D721Med (cell line): ENCODE data around the gene DGKG.

ENCODE experiments used
- DNase-seq: peaks from one replicate; pipeline ENCODE4 v3.0.0; 2011; ENCODE audit warnings: low spot score; ENCODE audit not compliant: insufficient read length
- FAIRE-seq: peaks from 2 replicates; lab custom pipeline; 2011; peaks lifted over from hg19 to GRCh38; lab: Jason Lieb, UNC
- TF ChIP-seq, protein P1 (sequence below): IDR thresholded peaks from 2 replicates; pipeline ENCODE4 v1.5.1; 2012; ENCODE audit warnings: mild to moderate bottlenecking, control low read depth; ENCODE audit not compliant: insufficient read depth; ENCODE audit errors: missing control alignments

The DGKG gene

DNA sequence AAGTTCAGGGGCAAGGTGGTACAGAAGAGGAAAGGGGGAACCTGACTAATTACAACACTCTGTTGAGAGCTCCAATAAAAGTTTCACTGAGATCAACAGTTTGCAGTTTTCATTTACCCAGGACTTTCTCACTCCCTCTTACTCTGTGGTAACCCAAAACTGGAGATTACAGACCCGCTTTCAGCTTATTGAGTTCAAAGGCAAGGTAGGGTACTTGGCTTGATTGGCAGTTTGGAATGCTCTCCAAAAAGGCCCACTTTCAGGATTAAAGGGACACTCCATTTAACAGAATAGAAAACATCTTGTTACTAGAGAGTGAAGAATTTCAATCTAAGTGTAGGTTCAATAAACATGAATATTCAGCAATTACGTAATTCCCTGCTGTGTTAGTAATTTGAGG, 135.6 kb downstream of the DGKG start:
- DNase-seq, result no peak
- FAIRE-seq, result no peak
- TF ChIP-seq, protein P1, sequence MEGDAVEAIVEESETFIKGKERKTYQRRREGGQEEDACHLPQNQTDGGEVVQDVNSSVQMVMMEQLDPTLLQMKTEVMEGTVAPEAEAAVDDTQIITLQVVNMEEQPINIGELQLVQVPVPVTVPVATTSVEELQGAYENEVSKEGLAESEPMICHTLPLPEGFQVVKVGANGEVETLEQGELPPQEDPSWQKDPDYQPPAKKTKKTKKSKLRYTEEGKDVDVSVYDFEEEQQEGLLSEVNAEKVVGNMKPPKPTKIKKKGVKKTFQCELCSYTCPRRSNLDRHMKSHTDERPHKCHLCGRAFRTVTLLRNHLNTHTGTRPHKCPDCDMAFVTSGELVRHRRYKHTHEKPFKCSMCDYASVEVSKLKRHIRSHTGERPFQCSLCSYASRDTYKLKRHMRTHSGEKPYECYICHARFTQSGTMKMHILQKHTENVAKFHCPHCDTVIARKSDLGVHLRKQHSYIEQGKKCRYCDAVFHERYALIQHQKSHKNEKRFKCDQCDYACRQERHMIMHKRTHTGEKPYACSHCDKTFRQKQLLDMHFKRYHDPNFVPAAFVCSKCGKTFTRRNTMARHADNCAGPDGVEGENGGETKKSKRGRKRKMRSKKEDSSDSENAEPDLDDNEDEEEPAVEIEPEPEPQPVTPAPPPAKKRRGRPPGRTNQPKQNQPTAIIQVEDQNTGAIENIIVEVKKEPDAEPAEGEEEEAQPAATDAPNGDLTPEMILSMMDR, result no peak

DNA sequence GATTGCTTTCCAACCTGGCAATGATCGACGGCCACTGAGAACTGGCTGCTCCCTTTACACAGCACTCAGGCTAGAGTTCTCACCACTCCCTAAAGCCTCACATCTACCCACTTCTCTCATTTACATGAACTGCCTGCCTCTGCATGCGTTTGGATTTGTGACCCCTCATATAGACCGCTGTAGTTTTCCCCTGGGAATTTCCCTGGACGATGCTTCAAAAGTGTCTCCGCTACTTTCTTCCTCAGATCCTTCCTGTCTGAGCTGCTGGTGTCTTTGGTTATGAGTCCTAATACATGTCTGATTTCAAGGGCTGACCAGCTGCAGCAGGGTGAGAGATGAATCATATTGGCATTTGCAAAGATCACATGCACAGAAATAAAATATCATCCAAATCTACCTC, 136.4 kb downstream of the DGKG start:
- DNase-seq (no peak), FAIRE-seq (no peak)
- TF ChIP-seq, protein P1, result no peak

DNA sequence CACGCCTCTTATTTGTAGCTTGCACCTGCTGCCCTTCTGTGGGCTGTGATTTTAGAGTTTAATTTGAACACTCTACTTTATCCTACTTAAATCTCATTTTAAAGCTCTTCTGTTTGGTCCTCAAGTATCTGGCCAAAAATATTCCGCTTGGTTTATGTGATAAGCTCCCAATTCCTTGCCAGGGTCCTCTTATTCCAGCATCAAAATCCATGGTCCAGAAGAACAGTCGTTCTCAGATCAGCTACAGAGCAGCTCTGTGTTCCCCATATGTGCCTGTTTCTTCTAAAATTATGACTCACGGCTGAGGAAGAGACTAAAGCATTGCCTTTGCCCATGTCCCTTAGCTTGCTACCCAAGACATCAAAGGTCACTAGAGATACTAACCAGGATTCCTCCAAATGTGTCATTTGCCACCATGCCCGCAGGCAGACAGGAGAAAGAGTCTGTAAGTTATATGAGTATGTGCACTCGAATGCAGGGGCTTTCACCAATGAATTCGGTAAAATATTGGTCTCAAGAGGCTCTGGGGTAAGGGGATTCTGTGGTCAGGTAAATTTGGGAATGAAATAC, 137.9 kb downstream of the DGKG start:
- no peak for DNase-seq
- FAIRE-seq, result no peak
- TF ChIP-seq, protein P1, result no peak

DNA sequence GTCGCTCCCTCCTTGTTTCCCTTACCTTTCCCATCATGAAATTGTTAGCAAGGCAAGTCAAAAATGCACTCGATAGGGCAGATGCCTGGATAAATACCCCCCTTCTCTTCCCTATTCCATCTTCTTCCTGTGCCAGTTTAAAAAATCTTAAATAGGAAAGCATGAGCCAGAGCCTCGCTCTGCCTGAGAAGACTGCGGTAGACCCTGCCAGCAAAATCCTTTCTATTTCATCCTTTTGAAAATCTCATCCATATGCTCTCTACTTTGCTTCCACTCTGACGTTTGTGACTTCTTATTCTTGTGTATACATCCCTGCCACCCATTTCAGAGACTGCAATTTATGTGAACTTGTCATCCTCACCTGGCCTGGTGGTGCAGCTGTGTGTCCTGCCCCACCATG, 138.6 kb downstream of the DGKG start:
- no peak for DNase-seq
- FAIRE-seq, result no peak
- TF ChIP-seq, protein P1, result no peak

DNA sequence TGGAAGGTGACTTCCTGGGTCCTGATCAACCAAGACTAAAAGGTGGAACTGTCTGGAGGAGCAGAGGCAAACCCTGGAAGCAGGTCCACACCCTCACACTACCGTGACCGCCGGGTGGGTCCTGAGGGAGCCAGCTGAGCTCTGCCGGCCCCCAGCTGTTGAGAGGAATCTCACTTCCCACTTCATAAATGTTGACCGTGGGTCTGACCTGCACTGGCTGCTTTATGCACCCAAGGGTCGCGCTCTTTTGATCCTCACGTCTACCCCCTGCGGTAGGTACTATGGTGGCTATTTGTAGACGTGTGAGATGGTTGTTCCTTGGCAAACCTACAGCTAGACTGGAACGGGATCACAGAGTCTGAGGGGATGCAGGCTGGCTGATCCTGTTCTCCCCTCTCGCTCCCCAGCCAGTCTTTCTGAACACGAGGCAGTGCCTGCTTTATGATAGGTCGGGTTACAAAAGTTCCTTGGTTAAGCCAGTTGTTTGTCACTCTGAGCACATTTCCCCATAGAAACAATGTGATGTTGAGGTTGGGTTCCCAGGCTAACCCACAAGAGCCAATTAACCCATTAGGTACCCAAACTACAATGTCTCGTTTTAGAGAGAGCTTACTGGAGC, 140.2 kb downstream of the DGKG start:
- no peak for FAIRE-seq
- TF ChIP-seq, protein P1, result no peak
- no peak for DNase-seq

DNA sequence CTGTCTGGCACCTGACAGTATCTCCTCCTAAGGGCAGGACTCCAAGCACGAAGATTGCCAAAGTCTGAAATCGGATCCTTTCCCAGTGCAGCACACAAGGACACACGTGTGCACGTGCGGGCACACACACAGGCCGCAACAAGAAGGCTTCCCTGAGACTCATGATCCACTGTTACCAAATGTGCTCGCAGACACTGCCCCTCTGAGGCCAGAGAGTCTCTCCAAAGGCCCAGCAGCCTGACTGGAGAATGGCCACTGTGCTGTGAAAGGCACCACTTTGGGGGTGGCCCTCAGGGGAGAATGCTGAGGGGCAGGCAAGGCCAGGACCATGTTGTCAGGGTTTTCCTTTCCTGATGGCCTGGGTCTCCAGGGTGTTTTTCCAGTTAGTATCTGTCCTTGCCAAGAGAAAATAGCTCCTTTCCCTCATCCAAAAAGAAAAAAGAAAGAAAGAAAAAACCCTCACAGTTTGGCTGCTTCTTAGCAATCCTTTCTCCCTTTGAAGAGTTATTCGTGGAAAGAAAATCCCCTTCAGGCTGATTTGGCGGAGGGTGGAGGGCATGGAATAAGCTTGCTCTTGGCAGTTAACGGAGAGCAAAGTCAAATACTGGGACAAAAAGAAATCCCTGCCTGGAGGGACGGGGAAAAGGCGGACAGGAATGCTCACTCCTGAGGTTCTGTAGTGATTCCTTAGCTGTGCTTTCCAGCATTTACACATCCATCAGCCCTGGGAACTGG, 141.0 kb downstream of the DGKG start:
- TF ChIP-seq, protein P1, result peak; percentile 12
- no peak for DNase-seq
- FAIRE-seq, result no peak

DNA sequence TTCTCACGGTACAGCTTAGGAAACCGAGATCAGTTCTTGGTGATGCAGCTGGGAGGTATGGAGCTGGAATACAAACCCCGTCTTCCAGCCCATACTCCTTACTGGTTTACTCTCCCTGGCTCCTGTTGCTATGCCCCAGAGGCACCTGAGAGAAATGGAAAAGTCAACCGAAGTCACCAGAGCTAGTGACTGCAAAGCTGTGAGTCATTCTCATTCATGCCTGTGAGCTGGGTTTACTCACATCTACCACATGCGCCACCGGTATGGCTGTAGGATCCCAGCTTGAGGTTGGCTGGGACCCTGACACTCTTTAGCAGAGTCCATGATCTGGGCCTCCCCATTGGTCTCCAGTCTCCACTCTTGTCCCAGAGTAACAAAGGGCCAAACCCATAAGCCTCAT, 141.7 kb downstream of the DGKG start:
- FAIRE-seq, result no peak
- DNase-seq, result no peak

More for the DNA sequence above, 141.7 kb downstream of the DGKG start:
- TF ChIP-seq, protein P1, result no peak
